GM06990 (cell line): ENCODE data around the gene TMEM165.
A peak's percentile ranks its signal among the peaks of the same experiment; 100 is the strongest.

Experiments
- DNase-seq: peaks from one replicate; pipeline ENCODE4 v3.0.0-alpha.2; 2011; ENCODE audit not compliant: insufficient read length; ENCODE audit errors: extremely low read depth
- H3K27me3 ChIP-seq: replicated peaks from 2 replicates; pipeline ENCODE4 v1.6.0; 2011; ENCODE audit warnings: low read length; ENCODE audit not compliant: control insufficient read depth, insufficient read depth
- H3K36me3 ChIP-seq: 2 replicates; pipeline ENCODE4 v1.5.1; 2011; ENCODE audit warnings: low read length; ENCODE audit not compliant: control insufficient read depth, insufficient read depth
- H3K4me3 ChIP-seq: replicated peaks from 2 replicates; pipeline ENCODE4 v1.5.1; 2011; ENCODE audit warnings: low read depth, mild to moderate bottlenecking, control low read depth, low read length
- TF ChIP-seq, protein P1 (sequence below): IDR thresholded peaks from 2 replicates; pipeline ENCODE4 v1.5.1; 2011; ENCODE audit warnings: low read length, control low read depth, mild to moderate bottlenecking, inconsistent platforms; ENCODE audit not compliant: insufficient read depth, poor library complexity, severe bottlenecking

The TMEM165 gene

DNA sequence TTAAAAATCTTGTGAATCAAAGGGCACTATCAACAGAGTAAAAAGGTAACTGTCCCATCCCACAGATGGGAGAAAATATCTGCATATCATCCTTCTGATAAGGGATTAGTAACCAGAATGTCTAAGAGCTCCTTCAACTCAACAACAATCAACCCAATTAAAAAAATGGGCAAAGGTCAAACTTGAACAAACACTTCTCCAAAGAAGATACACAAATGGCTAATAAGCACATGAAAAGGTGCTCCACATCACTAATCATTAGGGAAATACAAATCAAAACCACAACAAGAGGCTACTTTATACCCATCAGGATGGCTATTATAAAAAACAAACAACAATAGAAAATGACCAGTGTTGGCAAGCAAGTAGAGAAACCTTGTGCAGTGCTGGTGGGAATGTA is 43.3 kb downstream of the TMEM165 start:
- Histone ChIP-seq H3K4me3 (no peak overlapping the region), H3K27me3 (no peaks in the 10 kb centered on the region), H3K36me3 (peaks cover 2% of the 10 kb centered on the region; the same call in 1 of the 2 replicates)
- no peak for DNase-seq
- TF ChIP-seq, protein P1, sequence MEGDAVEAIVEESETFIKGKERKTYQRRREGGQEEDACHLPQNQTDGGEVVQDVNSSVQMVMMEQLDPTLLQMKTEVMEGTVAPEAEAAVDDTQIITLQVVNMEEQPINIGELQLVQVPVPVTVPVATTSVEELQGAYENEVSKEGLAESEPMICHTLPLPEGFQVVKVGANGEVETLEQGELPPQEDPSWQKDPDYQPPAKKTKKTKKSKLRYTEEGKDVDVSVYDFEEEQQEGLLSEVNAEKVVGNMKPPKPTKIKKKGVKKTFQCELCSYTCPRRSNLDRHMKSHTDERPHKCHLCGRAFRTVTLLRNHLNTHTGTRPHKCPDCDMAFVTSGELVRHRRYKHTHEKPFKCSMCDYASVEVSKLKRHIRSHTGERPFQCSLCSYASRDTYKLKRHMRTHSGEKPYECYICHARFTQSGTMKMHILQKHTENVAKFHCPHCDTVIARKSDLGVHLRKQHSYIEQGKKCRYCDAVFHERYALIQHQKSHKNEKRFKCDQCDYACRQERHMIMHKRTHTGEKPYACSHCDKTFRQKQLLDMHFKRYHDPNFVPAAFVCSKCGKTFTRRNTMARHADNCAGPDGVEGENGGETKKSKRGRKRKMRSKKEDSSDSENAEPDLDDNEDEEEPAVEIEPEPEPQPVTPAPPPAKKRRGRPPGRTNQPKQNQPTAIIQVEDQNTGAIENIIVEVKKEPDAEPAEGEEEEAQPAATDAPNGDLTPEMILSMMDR = no peak

DNA sequence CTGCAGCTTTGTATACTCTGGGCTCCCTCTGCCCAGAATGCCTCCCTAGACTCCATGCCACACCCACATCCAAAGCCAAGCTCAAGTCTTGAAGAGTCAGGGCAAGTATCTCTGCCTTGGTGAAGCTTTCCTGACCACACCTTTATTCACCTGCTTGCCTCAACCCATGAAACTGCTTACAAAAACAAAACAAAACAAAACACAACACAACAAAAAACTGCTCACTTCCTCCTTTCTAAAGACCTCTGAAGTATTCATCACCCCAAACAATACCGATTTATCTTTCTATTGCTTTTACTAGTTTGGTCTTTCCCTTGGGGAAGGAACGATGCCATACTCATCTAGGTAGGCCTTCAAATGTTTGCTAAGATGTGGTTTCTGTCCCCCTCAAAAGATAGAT is 45.0 kb downstream of the TMEM165 start:
- no peaks in the 10 kb centered on the region; the same call in 1 of the 2 replicates for H3K36me3 ChIP-seq
- DNase-seq = no peak
- no peaks in the 10 kb centered on the region for H3K27me3 ChIP-seq
- TF ChIP-seq, protein P1 = no peak
- H3K4me3 ChIP-seq = no peak overlapping the region

DNA sequence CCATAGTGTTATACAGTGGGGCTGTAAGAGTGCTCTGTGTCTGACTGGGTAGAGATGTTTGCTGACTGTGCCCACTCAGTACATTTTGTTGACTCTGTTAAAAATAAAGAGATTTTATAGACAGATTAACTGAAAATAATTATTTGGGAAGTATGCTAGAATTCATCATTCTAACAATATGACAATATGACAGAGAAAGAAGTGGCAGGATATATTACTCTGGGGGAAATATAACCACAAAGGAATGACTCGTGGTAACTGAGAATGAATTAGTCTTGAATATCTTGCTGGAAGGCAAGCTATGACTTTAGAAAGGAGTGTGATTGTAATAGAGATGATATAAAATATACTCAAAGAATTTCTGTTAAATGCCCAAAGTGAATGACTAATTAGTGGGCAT is 46.8 kb downstream of the TMEM165 start:
- no peak for DNase-seq
- Histone ChIP-seq H3K36me3 (no peaks in the 10 kb centered on the region; the same call in 1 of the 2 replicates), H3K27me3 (no peaks in the 10 kb centered on the region), H3K4me3 (no peak overlapping the region)
- TF ChIP-seq, protein P1 = no peak

DNA sequence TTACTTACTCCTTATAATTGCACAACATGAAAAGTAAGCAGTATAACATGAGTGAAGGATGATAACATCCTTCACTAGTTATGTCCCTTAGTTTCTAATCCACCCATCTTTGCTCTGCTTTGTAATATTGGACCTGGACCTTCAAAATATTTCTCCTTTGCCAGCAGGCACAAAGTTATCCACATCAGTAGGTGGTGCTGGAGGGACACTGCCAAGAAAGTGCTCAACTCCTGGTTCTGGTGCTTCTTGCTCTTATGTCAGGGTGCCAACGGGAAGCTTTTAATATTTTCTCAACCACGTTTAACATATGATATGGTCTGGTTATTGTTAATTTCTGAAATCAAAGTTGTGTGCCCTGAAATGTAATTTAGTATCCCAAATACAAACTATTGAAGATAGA is 49.1 kb downstream of the TMEM165 start:
- TF ChIP-seq, protein P1 = peak; percentile 30
- Histone ChIP-seq H3K4me3 (no peak overlapping the region), H3K36me3 (peaks cover 3% of the 10 kb centered on the region; the same call in 1 of the 2 replicates), H3K27me3 (no peaks in the 10 kb centered on the region)
- no peak for DNase-seq

DNA sequence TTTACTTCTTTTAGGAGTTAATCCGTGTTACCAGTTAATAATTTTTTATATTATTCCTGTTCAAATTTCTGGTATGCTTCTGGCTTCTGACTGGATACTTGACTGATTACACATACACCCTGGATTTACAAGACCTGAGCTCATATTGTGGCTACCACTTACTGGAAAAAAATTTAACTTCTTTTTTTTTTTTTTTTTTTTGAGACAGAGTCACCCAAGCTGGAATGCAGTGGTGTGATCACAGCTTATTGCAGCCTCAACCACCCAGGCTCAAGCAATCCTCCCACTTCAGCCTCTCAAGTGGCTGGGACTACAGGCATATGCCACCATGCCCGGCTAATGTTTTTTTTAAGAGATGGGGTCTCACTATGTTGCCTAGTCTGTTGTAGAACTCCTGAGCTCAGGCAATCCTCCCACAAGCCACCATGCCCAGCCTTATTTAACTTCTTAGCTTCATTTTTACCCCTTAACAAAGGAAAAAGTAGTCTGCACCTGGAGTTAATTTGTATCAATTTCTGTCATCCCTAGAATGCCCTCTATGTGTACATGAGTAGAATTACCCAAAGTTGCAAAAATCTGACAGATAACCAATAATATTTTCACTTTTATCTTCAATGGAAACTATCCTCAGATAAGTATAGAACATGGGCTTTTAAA is 50.3 kb downstream of the TMEM165 start:
- H3K27me3 ChIP-seq = no peaks in the 10 kb centered on the region
- no peak for DNase-seq
- H3K4me3 ChIP-seq = no peak overlapping the region
- peaks cover 3% of the 10 kb centered on the region; the same call in 1 of the 2 replicates for H3K36me3 ChIP-seq
- TF ChIP-seq, protein P1 = no peak

DNA sequence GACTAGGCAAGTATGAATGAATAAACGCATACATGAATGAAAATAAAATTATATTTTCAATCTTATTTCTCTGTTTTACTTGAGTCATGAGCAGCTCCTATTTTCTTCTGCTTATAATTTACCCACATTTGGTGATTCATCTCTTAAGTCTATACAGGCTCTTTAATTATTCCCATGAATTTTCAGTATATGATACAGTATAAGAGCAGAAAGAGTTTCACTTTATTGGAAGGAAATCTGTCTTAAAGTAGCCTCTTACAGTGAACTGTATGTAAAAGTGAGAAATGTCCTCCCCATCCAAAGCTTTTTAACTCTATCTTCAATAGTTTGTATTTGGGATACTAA is 50.8 kb downstream of the TMEM165 start:
- DNase-seq = no peak
- no peak overlapping the region for H3K4me3 ChIP-seq
- peaks cover 3% of the 10 kb centered on the region; the same call in 1 of the 2 replicates for H3K36me3 ChIP-seq
- TF ChIP-seq, protein P1 = no peak
- no peaks in the 10 kb centered on the region for H3K27me3 ChIP-seq
